Kidney (tissue), 14 donors: ENCODE measurements around the gene FOXI3. TPM values are rescaled to one million over a fixed set of nuclear protein-coding genes. Genes with fewer than 3 reads are reported as not detected.

Experiments used
- DNase-seq, 5 donors: peaks; one replicate each; pipeline ENCODE4 v3.0.0-alpha.2; 2013 to 2020
- FAIRE-seq: peaks from 2 replicates; lab custom pipeline; 2012; peaks lifted over from hg19 to GRCh38; lab: Jason Lieb, UNC
- H3K27ac ChIP-seq, 2 donors: one replicate each; pipeline ENCODE4 v1.7.0; 2013; ENCODE audit warnings: low read depth in 2 of 2, low read length in 2 of 2, inconsistent platforms in 1 of 2
- H3K27me3 ChIP-seq: one replicate; pipeline ENCODE4 v1.7.1; 2013; ENCODE audit warnings: low read length, inconsistent platforms; ENCODE audit not compliant: control insufficient read depth, insufficient read depth
- H3K36me3 ChIP-seq, 3 donors: one replicate each; pipeline versions ENCODE4 v1.7.0 to v1.7.1; 2013; ENCODE audit warnings: low read length in 3 of 3, control low read depth in 1 of 3, inconsistent platforms in 1 of 3; ENCODE audit not compliant: insufficient read depth in 3 of 3, control insufficient read depth in 2 of 3
- H3K4me1 ChIP-seq, 3 donors: one replicate each; pipeline versions ENCODE4 v1.7.0 to v1.7.1; 2013; ENCODE audit warnings: low read length in 3 of 3, inconsistent platforms in 1 of 3, low read depth in 1 of 3; ENCODE audit not compliant: control insufficient read depth in 2 of 3, insufficient read depth in 2 of 3
- H3K4me3 ChIP-seq, 3 donors: one replicate each; pipeline versions ENCODE4 v1.7.0 to v1.8.1; 2013; ENCODE audit warnings: low read length in 3 of 3, control low read depth in 1 of 3, inconsistent platforms in 1 of 3
- H3K9ac ChIP-seq, 3 donors: one replicate each; pipeline versions ENCODE4 v1.7.0 to v1.7.1; 2013; ENCODE audit warnings: low read length in 3 of 3, control low read depth in 1 of 3, inconsistent platforms in 1 of 3
- H3K9me3 ChIP-seq, 3 donors: one replicate each; pipeline versions ENCODE4 v1.7.0 to v1.7.1; 2013; ENCODE audit warnings: low read length in 3 of 3, control low read depth in 1 of 3, inconsistent platforms in 1 of 3; ENCODE audit not compliant: control insufficient read depth in 2 of 3, insufficient read depth in 1 of 3
- intact Hi-C: fragments of 100-400 bp; cut with DNase I; formaldehyde crosslinking; loops from one replicate; pipeline ENCODE4 v1.11.1; 2022
- polyA plus RNA-seq: library from polyadenylated mRNA; stranded (reverse); fragments of 350-450 nt; fragmentation: Illumina TruSeq; extraction: RNeasy Lipid Tissue Mini Kit (QIAGEN cat#74804); gene quantifications from one replicate; pipeline ENCODE4 v1.2.3, GENCODE V29; 2014; ENCODE audit warnings: low read depth, low replicate concordance; ENCODE audit not compliant: insufficient read depth
- total RNA-seq: library from RNA; stranded (reverse); fragmentation: NEBNext Ultra II Directional; extraction: Animal tissue kit (Norgen Biotek cat#: 25700); gene quantifications from one replicate; pipeline ENCODE4 v1.2.1, GENCODE V29; 2021
- TF ChIP-seq, protein P1 (sequence below): IDR thresholded peaks from 3 replicates; pipeline ENCODE4 v1.5.1; 2012; ENCODE audit warnings: mild to moderate bottlenecking, moderate library complexity, borderline replicate concordance; ENCODE audit not compliant: insufficient read depth; ENCODE audit errors: extremely low read depth
- donor health status: control.
- donor health status: control.
- donor health status: control.
- donor health status: control.
- donor health status: control.
- donor health status: DM: yes; HTN: yes; CAD: no.
- donor health status: Normal renal cell carcinoma (clear cell type).

Gene FOXI3
- total and polyA plus RNA-seq, 2 donors from 2014 or later = not detected

DNA sequence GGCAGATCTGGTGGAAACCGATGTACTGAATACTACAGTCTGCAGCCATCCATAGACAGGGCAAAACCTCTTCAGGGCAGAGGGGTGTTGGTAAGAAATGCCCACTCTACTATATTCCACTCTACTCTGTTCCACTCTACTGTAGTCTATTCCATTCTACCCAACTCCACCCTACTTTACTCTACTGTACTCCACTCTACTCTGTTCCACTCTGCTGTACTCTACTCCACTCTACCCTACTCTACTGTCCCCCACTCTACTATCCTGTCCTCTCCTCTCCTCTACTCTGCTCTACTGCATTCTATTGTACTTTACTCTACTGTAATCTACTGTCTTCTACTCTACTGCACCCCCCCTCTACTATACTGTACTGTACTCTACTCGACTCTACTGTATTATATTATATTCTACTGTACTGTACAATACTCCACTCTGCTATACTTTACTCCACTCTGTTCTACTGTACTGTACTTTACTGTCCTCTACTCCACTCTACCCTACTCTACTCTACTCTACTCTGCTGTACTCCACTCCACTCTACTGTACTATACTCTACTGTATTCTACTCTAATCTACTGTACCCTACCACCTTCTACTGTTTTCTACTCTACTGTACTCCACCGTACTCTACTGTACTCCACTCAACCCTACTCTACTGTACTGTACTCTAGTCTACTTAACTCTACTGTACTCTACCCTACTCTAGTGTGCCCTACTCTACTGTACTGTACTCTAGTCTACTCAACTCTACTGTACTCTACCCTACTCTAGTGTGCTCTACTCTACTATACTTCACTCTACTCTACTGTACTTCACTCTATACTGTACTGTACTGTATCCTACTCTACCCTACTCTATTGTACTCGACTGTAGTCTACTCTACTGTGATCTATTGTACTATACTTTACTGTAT is 17.0 kb upstream of the FOXI3 start:
- Histone ChIP-seq H3K27me3 (no peaks in the 10 kb centered on the region), H3K9ac (no peak overlapping the region), H3K9me3 (no peaks in the 10 kb centered on the region), H3K4me1 (no peaks in the 10 kb centered on the region), H3K27ac (no peak overlapping the region), H3K36me3 (no peaks in the 10 kb centered on the region), H3K4me3 (no peak overlapping the region)
- DNase-seq (no peak), FAIRE-seq (no peak)
- TF ChIP-seq, protein P1, sequence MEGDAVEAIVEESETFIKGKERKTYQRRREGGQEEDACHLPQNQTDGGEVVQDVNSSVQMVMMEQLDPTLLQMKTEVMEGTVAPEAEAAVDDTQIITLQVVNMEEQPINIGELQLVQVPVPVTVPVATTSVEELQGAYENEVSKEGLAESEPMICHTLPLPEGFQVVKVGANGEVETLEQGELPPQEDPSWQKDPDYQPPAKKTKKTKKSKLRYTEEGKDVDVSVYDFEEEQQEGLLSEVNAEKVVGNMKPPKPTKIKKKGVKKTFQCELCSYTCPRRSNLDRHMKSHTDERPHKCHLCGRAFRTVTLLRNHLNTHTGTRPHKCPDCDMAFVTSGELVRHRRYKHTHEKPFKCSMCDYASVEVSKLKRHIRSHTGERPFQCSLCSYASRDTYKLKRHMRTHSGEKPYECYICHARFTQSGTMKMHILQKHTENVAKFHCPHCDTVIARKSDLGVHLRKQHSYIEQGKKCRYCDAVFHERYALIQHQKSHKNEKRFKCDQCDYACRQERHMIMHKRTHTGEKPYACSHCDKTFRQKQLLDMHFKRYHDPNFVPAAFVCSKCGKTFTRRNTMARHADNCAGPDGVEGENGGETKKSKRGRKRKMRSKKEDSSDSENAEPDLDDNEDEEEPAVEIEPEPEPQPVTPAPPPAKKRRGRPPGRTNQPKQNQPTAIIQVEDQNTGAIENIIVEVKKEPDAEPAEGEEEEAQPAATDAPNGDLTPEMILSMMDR = no peak
- intact Hi-C loops = no loop called here

DNA sequence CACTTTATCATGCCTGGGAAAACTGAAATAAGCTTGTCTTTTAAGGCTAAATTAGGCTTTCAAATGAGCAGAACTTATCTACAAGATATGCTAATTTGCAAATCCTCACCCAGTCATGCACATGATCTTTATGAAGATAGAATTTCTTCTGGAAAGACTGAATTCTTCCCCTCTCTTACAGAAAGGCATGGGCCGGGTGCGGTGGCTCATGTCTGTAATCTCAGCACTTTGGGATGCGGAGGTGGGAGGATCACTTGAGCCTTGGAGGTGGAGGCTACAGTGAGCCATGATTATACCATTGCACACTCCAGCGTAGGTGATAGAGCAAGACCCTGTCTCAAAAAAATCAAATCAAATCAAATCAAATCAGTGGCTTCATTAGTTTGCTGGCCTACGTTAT is 11.7 kb upstream of the FOXI3 start:
- Histone ChIP-seq H3K36me3 (no peaks in the 10 kb centered on the region), H3K27me3 (no peaks in the 10 kb centered on the region), H3K4me3 (no peak overlapping the region), H3K27ac (no peak overlapping the region), H3K9me3 (no peaks in the 10 kb centered on the region), H3K9ac (no peak overlapping the region), H3K4me1 (no peaks in the 10 kb centered on the region)
- TF ChIP-seq, protein P1 = no peak
- DNase-seq (no peak), FAIRE-seq (no peak)
- intact Hi-C loops = no loop called here

DNA sequence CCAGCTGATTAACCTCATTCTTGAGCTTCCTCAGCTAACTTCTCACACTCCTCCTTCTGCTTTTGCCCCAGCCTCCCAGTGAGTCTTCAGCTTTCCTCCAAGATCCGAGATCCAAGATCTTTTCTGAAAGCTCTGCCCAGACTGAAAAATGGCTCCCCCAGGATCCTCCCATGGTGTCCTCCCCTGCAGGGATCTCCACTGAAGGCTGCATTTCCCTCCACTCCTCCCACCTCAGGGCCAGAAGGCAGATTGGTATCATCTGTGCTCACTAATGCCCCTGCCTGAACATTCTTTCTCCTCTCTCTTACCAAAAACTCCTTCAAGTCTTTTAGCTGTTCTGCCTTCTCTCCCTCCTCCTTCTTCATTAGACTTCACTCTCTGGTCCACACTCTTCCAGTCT is 6.1 kb upstream of the FOXI3 start:
- H3K4me1 ChIP-seq = no peaks in the 10 kb centered on the region
- H3K27me3 ChIP-seq = peaks cover 4% of the 10 kb centered on the region
- DNase-seq (peak in 1 of 5 donors; percentile 12), FAIRE-seq (no peak)
- no peaks in the 10 kb centered on the region for H3K36me3 ChIP-seq
- H3K9ac ChIP-seq = no peak overlapping the region
- no peak overlapping the region for H3K27ac ChIP-seq
- no peaks in the 10 kb centered on the region for H3K9me3 ChIP-seq
- H3K4me3 ChIP-seq = no peak overlapping the region
- intact Hi-C loops = no loop called here
- TF ChIP-seq, protein P1 = no peak
